K562 (cell line): ENCODE data around the gene PROK1. TPM values are rescaled to one million over a fixed set of nuclear protein-coding genes. Genes with fewer than 3 reads are reported as not detected.

ENCODE experiments used
- ATAC-seq: fragments of 200-7000 bp; cut with Tn5 transposase; 3 replicates; pipeline ENCODE4 v1.9.1; 2020; ENCODE audit warnings: moderate library complexity
- BruUV-seq: library from RNA; stranded (reverse); fragments of 400-500 nt; replicated peaks from 2 replicates; lab custom pipeline; 2021; lab: Mats Ljungman, UMichigan
- CTCF ChIA-PET: fragments of 300-600 bp; formaldehyde crosslinking; extraction: SDS; loops from one replicate; lab custom pipeline; 2021; ENCODE audit warnings: low intra/inter-chr PET ratio; lab: Yijun Ruan, JAX
- POLR2A ChIA-PET: fragments of 300-600, 350-650 bp; sonication (Branson Sonifier 250); formaldehyde crosslinking; extraction: SDS; loops from one replicate; lab custom pipeline; 2021; ENCODE audit warnings: antibody characterized with exemption, inconsistent platforms; lab: Yijun Ruan, JAX
- DNase-seq, 4 experiments: peaks; one replicate each; pipeline versions ENCODE4 v3.0.0 to v3.0.0-alpha.2; 2011 to 2018; ENCODE audit warnings: low spot score in 3 of 4, mixed read lengths in 3 of 4; ENCODE audit errors: extremely low read depth in 1 of 4
- FAIRE-seq: peaks from 2 replicates; lab custom pipeline; 2011; peaks lifted over from hg19 to GRCh38; lab: Jason Lieb, UNC
- H2AFZ ChIP-seq: 2 replicates; pipeline ENCODE4 v1.6.0; 2011; ENCODE audit warnings: low read depth, low read length, control low read depth, inconsistent platforms
- H3K27ac ChIP-seq: fragments of 200-600 bp; 3 replicates; pipeline ENCODE4 v1.8.0; 2011; ENCODE audit warnings: low read depth, mild to moderate bottlenecking, control low read depth, inconsistent platforms, low read length, moderate library complexity, mixed read lengths; ENCODE audit errors: extremely low read depth
- H3K27me3 ChIP-seq, 2 experiments: fragments of 300-600 bp in 1 of 2; 2 replicates in 1 of 2; 3 replicates in 1 of 2; pipeline versions ENCODE4 v1.6.0 to v1.8.0; 2011; ENCODE audit warnings: inconsistent platforms in 2 of 2, low read length in 2 of 2, mild to moderate bottlenecking in 1 of 2, mixed read lengths in 1 of 2, moderate library complexity in 1 of 2; ENCODE audit not compliant: control insufficient read depth in 2 of 2, insufficient read depth in 2 of 2
- H3K36me3 ChIP-seq: fragments of 300-600 bp; 3 replicates; pipeline ENCODE4 v1.8.0; 2011; ENCODE audit warnings: mild to moderate bottlenecking, low read length, inconsistent platforms; ENCODE audit not compliant: control insufficient read depth, insufficient read depth
- H3K4me1 ChIP-seq, 2 experiments: fragments of 200-600 bp in 1 of 2; replicated peaks in 1 of 2; 2 replicates in 1 of 2; 3 replicates in 1 of 2; pipeline versions ENCODE4 v1.5.1 to v1.8.0; 2011; ENCODE audit warnings: inconsistent platforms in 2 of 2, low read length in 2 of 2, mild to moderate bottlenecking in 1 of 2, mixed read lengths in 1 of 2, moderate library complexity in 1 of 2; ENCODE audit not compliant: control insufficient read depth in 2 of 2, insufficient read depth in 2 of 2
- H3K4me2 ChIP-seq: 2 replicates; pipeline ENCODE4 v1.6.1; 2011; ENCODE audit warnings: low read length, control low read depth, inconsistent platforms, mixed read lengths; ENCODE audit not compliant: insufficient read depth
- H3K4me3 ChIP-seq: fragments of 200-600 bp; sonication (generic), shearing (Covaris generic); 2 replicates; pipeline ENCODE4 v1.5.1; 2016; ENCODE audit warnings: control low read depth, inconsistent platforms
- H3K79me2 ChIP-seq: fragments of 200-600 bp; 3 replicates; pipeline ENCODE4 v1.8.0; 2011; ENCODE audit warnings: low read length, inconsistent platforms; ENCODE audit not compliant: control insufficient read depth, insufficient read depth
- H3K9ac ChIP-seq, 2 experiments: 2 replicates each; pipeline versions ENCODE4 v1.6.0 to v1.6.1; 2011; ENCODE audit warnings: low read depth in 2 of 2, low read length in 2 of 2, control low read depth in 1 of 2, inconsistent platforms in 1 of 2, mild to moderate bottlenecking in 1 of 2, mixed read lengths in 1 of 2; ENCODE audit not compliant: insufficient read depth in 1 of 2
- H3K9me1 ChIP-seq: one replicate; pipeline ENCODE4 v1.6.0; 2011; ENCODE audit warnings: inconsistent platforms, mild to moderate bottlenecking, low read length, moderate library complexity; ENCODE audit not compliant: control insufficient read depth, insufficient read depth
- H3K9me3 ChIP-seq: replicated peaks from 2 replicates; pipeline ENCODE4 v1.5.1; 2011; ENCODE audit warnings: low read depth, low read length, inconsistent platforms; ENCODE audit not compliant: control insufficient read depth, insufficient read depth
- H4K20me1 ChIP-seq: replicated peaks from 2 replicates; pipeline ENCODE4 v1.6.1; 2011; ENCODE audit warnings: low read length, inconsistent platforms, mixed read lengths; ENCODE audit not compliant: control insufficient read depth, insufficient read depth
- GMEB1 ChIP-seq: fragments of 250-450 bp; sonication (Bioruptor Pico); IDR thresholded peaks from 2 replicates; pipeline ENCODE4 v1.4.0; 2020; ENCODE audit warnings: mild to moderate bottlenecking
- TEAD1 ChIP-seq, 2 experiments: fragments of 450-650 bp in 1 of 2; sonication (generic) in 1 of 2; formaldehyde crosslinking; IDR thresholded peaks; 2 replicates each; pipeline versions ENCODE4 v1.4.0 to v1.8.0; 2020 to 2022; ENCODE audit warnings: mild to moderate bottlenecking in 2 of 2, missing genetic modification reagents in 1 of 2
- ZBTB2 ChIP-seq: fragments of 450-650 bp; IDR thresholded peaks from 2 replicates; pipeline ENCODE4 v1.6.1; 2016; ENCODE audit warnings: antibody characterized with exemption
- ZKSCAN3 ChIP-seq: fragments of 250-450 bp; sonication (Bioruptor Pico); IDR thresholded peaks from 2 replicates; pipeline ENCODE4 v1.4.0; 2020
- ZNF609 ChIP-seq: sonication (generic); formaldehyde crosslinking; IDR thresholded peaks from 2 replicates; pipeline ENCODE4 v1.8.1; 2023; ENCODE audit warnings: missing genetic modification reagents, mild to moderate bottlenecking, borderline replicate concordance
- whole genome bisulfite sequencing: fragments of 100-300 bp; shearing (Covaris generic); methylation state at CpG from one replicate; pipeline ENCODE4 v1.1.6; 2016; ENCODE audit warnings: low coverage, mixed read lengths; ENCODE audit not compliant: insufficient coverage; ENCODE audit errors: missing lambda C conversion rate; 5-methylcytosine and 5-hydroxymethylcytosine counted together
- in situ Hi-C: fragments of 300-500 bp; cut with MboI; formaldehyde crosslinking; loops from 4 replicates; pipeline ENCODE4 v1.15.0; 2018; ENCODE audit warnings: inconsistent platforms, mixed read lengths
- intact Hi-C: fragments of 100-400 bp; cut with micrococcal nuclease; formaldehyde crosslinking; loops from 2 replicates; pipeline ENCODE4 v1.14.2; 2022
- polyA plus RNA-seq, 8 experiments: library from polyadenylated mRNA; depleted of rRNA in 4 of 8; stranded (reverse) in 5 of 8; unstranded in 3 of 8; fragments of >200 nt; fragmentation: Nextera tagmentation in 2 of 8; fragmentation: Illumina TruSeq in 1 of 8; extraction: Ambion mirVana in 2 of 8; extraction: Trizol in 1 of 8; gene quantifications; 2 replicates each; pipeline versions ENCODE4 v1.2.1 to v1.2.3, GENCODE V29; 2011 to 2014; ENCODE audit warnings: inconsistent platforms in 1 of 8, missing spikeins in 1 of 8
- total RNA-seq, 7 experiments: library from RNA; depleted of rRNA in 6 of 7; stranded (reverse); fragments of >200 nt in 6 of 7; fragmentation: Illumina TruSeq in 2 of 7; extraction: Trizol in 2 of 7; gene quantifications; 2 replicates each; pipeline versions ENCODE4 v1.2.1 to v1.2.3, GENCODE V29; 2011 to 2021; ENCODE audit warnings: low replicate concordance in 1 of 7

Gene PROK1
- total and polyA plus RNA-seq, 9 of the 15 experiments (the other 6 are each of a cell fraction or from before 2014, with no cell fraction given): 0.15 TPM; not detected in 8

- TF ChIP-seq ZNF609 (CRISPR knock-in tag): no peak
- TF ChIP-seq ZBTB2: no peak
Observed at GRCh38 chr1:110484801-110485200, 33.9 kb downstream of the PROK1 start (continued).

GRCh38 chr1:110485725-110486124 is 34.8 kb downstream of the PROK1 start:
- ChIA-PET CTCF (no interaction called here), POLR2A (no interaction called here)
- Histone ChIP-seq H3K4me2 (no peak overlapping the region), H3K9ac (no peak overlapping the region), H3K27ac (no peak overlapping the region), H3K27me3 (peaks cover 26 to 64% of the 10 kb centered on the region in 2 experiments), H3K79me2 (no peaks in the 10 kb centered on the region), H3K9me3 (no peaks in the 10 kb centered on the region), H4K20me1 (0 out of 2 replicates have a peak, but pooled peaks cover 19% of the 10 kb centered on the region), H2AFZ (no peak overlapping the region), H3K36me3 (no peaks in the 10 kb centered on the region), H3K4me3 (no peak overlapping the region), H3K4me1 (peaks cover 0 to 19% of the 10 kb centered on the region in 2 experiments; a peak in 2 of 5 replicates), H3K9me1 (no peaks in the 10 kb centered on the region)
- 5% methylated on average over 2 of the region's 2 CpGs for WGBS
- no peak for ATAC-seq
- FAIRE-seq: no peak
- intact Hi-C loops (no loop called here), in situ Hi-C loops (no loop called here)
- no TSS peak for BruUV-seq
- DNase-seq: no peak
- TF ChIP-seq TEAD1 (CRISPR knock-in tag; IDR thresholded peaks at IDR 0.05) (no peak), GMEB1 (CRISPR knock-in tag) (no peak), ZKSCAN3 (CRISPR knock-in tag) (no peak)
